Aorta (tissue), 5 donors: ENCODE measurements around the gene TPP2. TPM values are rescaled to one million over a fixed set of nuclear protein-coding genes. Genes with fewer than 3 reads are reported as not detected.
A peak's percentile ranks its signal among the peaks of the same experiment; 100 is the strongest.

Experiments
- ATAC-seq: fragments of 200-7000 bp; cut with Tn5 transposase; one replicate; pipeline ENCODE4 v1.9.1; 2022; ENCODE audit warnings: moderate library complexity; ENCODE audit not compliant: low FRiP score
- DNase-seq, 2 donors: peaks; one replicate each; pipeline ENCODE4 v3.0.0-alpha.2; 2020
- H3K27ac ChIP-seq, 2 donors: one replicate each; pipeline ENCODE4 v1.5.1; 2013; ENCODE audit warnings: low read length in 2 of 2, mild to moderate bottlenecking in 2 of 2, moderate library complexity in 2 of 2, control low read depth in 1 of 2, inconsistent platforms in 1 of 2, low read depth in 1 of 2
- H3K27me3 ChIP-seq, 2 donors: one replicate each; pipeline ENCODE4 v1.6.1; 2013; ENCODE audit warnings: control low read depth in 1 of 2, low read length in 1 of 2, mild to moderate bottlenecking in 1 of 2, moderate library complexity in 1 of 2; ENCODE audit not compliant: insufficient read depth in 2 of 2, control insufficient read depth in 1 of 2
- H3K36me3 ChIP-seq, 2 donors: one replicate each; pipeline ENCODE4 v1.6.1; 2013; ENCODE audit warnings: control low read depth in 1 of 2, low read length in 1 of 2, mild to moderate bottlenecking in 1 of 2; ENCODE audit not compliant: insufficient read depth in 2 of 2, control insufficient read depth in 1 of 2
- H3K4me1 ChIP-seq, 2 donors: one replicate each; pipeline ENCODE4 v1.6.1; 2013; ENCODE audit warnings: low read length in 2 of 2, control low read depth in 1 of 2, mild to moderate bottlenecking in 1 of 2, moderate library complexity in 1 of 2; ENCODE audit not compliant: insufficient read depth in 2 of 2, control insufficient read depth in 1 of 2
- H3K4me3 ChIP-seq, 2 donors: one replicate each; pipeline ENCODE4 v1.5.1; 2013; ENCODE audit warnings: low read length in 2 of 2, control low read depth in 1 of 2, mild to moderate bottlenecking in 1 of 2
- H3K9me3 ChIP-seq: one replicate; pipeline ENCODE4 v1.6.1; 2013; ENCODE audit warnings: mild to moderate bottlenecking, low read length; ENCODE audit not compliant: control insufficient read depth
- WGBS, 2 donors: extraction: QIAGEN DNeasy Blood & Tissue Kit; methylation state at CpG; one replicate each; pipeline ENCODE4 v1.1.7; 2013; 5-methylcytosine and 5-hydroxymethylcytosine counted together
- intact Hi-C, 2 donors: fragments of 100-400 bp; cut with DNase I; formaldehyde crosslinking; loops; one replicate each; pipeline versions ENCODE4 v1.14.2 to v1.15.0; 2022
- long read RNA-seq, 2 donors: library from polyadenylated mRNA; unstranded; transcript quantifications; one replicate each; pipeline ENCODE4 v2.0.0, GENCODE V29; 2020 to 2021
- polyA plus RNA-seq, 2 donors: library from polyadenylated mRNA; stranded (reverse); fragments of 200-250 nt; gene quantifications; one replicate each; pipeline ENCODE4 v1.2.3, GENCODE V29; 2013
- total RNA-seq, 2 donors: library from RNA; stranded (reverse); fragmentation: NEBNext Ultra II Directional; extraction: Animal tissue kit (Norgen Biotek cat#: 25700); gene quantifications; one replicate each; pipeline ENCODE4 v1.2.1, GENCODE V29; 2021
- donor health status: healthy with polysubstance abuse.
- donor health status: Bipolar disorder and iron deficiency.
- donor health status: DM: no; HTN: no; CAD: no.
- donor health status: DM: no; HTN: no; CAD: no.
- donor health status: DM: yes; HTN: yes; CAD: no.

TPP2 gene
- total RNA-seq (10 to 100 TPM; 36.9 to 44.9 TPM), polyA plus RNA-seq (10 to 100 TPM; 14.1 to 15.5 TPM)
- long read RNA-seq, donor 1, full-length matches to known transcripts: 1 of 28 reads
- long read RNA-seq, donor 1, partial matches to known transcripts: 20 of 28 reads
- long read RNA-seq, donor 1, other reads (novel, unspliced or antisense): 7 of 28 reads
- long read RNA-seq, donor 2, transcript TPP2-202 (29 exons, 3,931 nt): major isoform, 6 of 16 reads
- long read RNA-seq, donor 2, partial matches to known transcripts: 7 of 16 reads
- long read RNA-seq, donor 2, other reads (novel, unspliced or antisense): 3 of 16 reads

DNA sequence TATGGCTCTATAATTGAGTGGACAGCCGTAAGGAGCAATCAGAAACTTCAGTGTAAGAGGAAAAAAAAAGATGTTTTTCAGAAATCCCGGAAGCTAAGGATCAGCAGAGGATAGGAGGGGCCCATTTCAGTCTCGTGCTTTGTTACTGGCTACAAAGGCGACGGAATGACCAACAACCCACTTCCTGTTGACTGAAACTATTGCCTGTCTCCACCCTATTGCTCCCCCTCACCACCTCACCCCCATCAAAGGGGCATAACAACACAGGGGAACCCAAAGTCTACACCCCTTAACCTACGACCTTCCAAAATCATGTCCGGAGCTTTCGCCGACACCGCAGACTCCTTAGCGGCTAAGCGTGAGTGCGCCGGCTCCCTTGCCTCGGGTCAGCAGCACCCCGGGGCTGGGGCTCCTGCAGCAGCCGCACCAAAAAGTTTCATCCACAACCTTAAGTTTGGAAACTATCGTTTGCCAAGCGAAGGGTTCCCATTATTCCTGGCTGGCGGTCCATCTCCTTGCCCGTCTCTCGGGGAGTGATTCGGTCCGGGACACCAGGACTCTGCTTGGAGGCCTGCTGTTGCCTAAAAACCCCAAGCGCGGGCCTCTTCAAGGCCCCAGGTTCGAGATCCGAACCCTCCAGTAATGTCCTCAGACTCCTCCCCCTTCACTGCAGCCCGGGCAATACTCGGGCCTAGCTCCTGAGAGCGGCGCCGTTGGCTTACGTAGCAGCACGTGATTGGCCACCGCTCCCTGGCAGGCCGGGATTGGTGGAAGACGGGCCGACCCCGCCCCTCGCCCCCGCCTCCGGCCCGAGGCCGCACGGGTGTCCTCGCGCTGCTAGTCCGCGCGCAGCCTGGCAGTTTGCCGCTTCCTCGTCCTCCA is at the start of gene TPP2:
Gene TPP2 (plus strand): TSS at position 840 of the 882 bp plus-strand sequence. CDS start 53 bp downstream, outside the sequence.
- H3K27me3 ChIP-seq: no peaks in the 10 kb centered on the region
- no peaks in the 10 kb centered on the region for H3K9me3 ChIP-seq
- no peaks in the 10 kb centered on the region for H3K36me3 ChIP-seq
- H3K4me3 ChIP-seq: peak within 1 kb of the TSS; percentile 92 to 99
- intact Hi-C loops: loop anchor here (2.0 to 10.0 kb wide), 6 partner anchors 56 to 251 kb away; partner anchors contain the start of genes TEX30 (in 2 of the 2), BIVM (in 1 of the 2), ERCC5 (in 1 of the 2) and POGLUT2 (in 1 of the 2)
- H3K4me1 ChIP-seq: peaks cover 1 to 2% of the 10 kb centered on the region in 2 donors
- H3K27ac ChIP-seq: peak within 1 kb of the TSS; percentile 58 to 99
- WGBS, 2 donors: 0 to 1% methylated on average over 52 to 53 of the region's 53 CpGs
- peak; percentile 100 for DNase-seq
- peak; percentile 99 for ATAC-seq

DNA sequence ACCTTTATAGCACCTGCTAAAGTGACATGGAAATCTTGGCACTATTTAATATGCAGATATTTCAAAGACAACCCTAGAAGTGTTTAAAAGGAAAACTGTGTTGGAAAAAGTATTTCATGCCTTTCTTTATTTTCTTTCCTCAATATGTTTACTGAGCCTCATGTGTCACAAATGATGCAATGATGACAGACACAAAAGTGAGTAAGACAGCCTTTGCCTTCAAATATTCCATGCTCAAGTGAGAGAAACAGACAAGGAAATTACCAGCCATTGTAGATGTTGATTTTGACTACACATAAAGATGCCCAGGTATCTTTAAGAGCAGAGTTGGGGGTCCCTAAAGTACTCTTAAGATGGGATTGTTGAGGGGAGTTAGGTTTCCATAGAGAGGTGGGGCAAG is 48.0 kb upstream of the TPP2 start:
- intact Hi-C loops: no loop called here
- H3K36me3 ChIP-seq: no peaks in the 10 kb centered on the region
- peaks cover 1% of the 10 kb centered on the region for H3K9me3 ChIP-seq
- DNase-seq (no peak), ATAC-seq (no peak)
- no peak overlapping the region for H3K4me3 ChIP-seq
- H3K27ac ChIP-seq: no peak overlapping the region
- no peaks in the 10 kb centered on the region for H3K27me3 ChIP-seq
- H3K4me1 ChIP-seq: no peaks in the 10 kb centered on the region

DNA sequence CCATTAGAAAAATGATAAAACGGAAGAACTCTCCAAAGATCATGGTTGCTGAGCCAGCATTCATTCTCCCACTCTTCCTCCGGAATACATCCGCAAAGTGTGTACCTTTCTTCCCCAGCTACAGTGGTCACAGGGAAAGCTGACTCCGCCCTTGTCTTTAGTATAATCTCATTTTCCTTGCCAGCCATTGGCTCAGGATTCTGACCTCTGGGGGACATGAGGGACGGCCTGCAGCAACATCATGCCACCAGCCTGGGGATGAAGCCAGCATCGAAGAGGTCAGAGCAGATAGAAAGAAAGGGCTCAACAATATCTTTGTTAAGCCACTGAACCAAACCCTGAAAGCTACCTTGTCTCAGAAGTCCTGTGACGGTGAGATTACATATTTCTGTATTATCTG is 46.3 kb upstream of the TPP2 start:
- no peak for DNase-seq
- no peaks in the 10 kb centered on the region for H3K4me1 ChIP-seq
- no peaks in the 10 kb centered on the region for H3K27me3 ChIP-seq
- no peak overlapping the region for H3K4me3 ChIP-seq
- no peak overlapping the region for H3K27ac ChIP-seq
- intact Hi-C loops: loop anchor here (10.0 kb wide), 1 partner anchor 606 kb away; no protein-coding TSS in a partner anchor
- no peaks in the 10 kb centered on the region for H3K36me3 ChIP-seq
- 67 to 69% methylated on average over 7 of the region's 7 CpGs for WGBS, 2 donors
- ATAC-seq: no peak
- H3K9me3 ChIP-seq: peaks cover 1% of the 10 kb centered on the region

DNA sequence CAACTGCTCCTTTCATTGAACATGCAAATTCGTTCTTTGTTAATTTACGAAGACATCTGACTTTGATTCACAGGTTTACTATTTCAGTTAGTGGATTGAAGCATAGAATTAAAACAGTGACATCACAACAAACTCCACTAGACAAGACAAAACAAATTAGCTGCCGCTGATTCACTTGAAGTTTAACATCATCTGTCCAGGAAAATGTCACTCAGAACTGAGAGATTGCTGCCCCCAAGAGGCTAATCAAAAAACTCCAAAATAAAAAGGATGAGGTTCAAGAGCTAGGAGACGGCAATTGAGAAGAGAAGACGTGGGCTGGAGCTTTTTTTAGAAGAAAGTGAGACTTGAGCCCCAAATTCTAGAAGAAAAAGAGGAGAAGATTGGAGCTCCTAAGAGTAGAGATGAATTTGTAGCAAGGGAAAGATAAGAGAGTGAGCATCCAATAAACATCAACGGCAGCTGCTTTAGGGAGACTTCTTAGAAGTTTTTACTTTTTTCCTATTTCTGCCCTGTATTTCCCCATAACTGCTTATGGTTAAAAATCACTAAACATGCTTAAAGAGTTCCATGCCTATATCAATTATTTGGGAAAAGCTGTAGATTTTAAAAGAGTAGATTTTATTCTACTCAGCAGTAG is 40.8 kb upstream of the TPP2 start:
- Histone ChIP-seq H3K9me3 (no peaks in the 10 kb centered on the region), H3K27ac (no peak overlapping the region), H3K4me3 (peak overlapping the region in 1 of 2 donors; percentile 34), H3K27me3 (no peaks in the 10 kb centered on the region), H3K4me1 (no peaks in the 10 kb centered on the region), H3K36me3 (no peaks in the 10 kb centered on the region)
- WGBS, 2 donors: 33 to 34% methylated on average over 6 of the region's 6 CpGs
- ATAC-seq (no peak), DNase-seq (no peak)
- intact Hi-C loops: loop anchor here (10.0 kb wide), 1 partner anchor 611 kb away; no protein-coding TSS in a partner anchor

DNA sequence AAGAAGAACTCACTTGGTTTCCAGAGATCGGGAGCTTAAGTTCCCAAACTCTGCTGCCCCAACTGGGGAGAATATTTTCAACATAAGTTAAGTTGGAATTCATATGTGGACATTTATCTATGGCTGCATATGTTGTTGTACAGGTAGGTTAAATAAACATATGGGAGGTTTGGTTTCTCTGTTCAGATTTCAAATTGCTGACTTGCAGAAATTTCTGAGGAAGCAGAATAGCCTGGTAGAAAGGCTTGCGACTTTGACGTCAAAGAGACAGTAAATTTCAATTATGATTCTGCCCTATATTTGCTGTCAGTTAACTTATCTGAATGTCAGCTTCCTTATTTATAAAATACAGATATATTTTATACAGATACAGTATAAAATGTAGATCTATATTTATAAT is 40.0 kb upstream of the TPP2 start:
- no peaks in the 10 kb centered on the region for H3K4me1 ChIP-seq
- no peak overlapping the region for H3K27ac ChIP-seq
- no peaks in the 10 kb centered on the region for H3K36me3 ChIP-seq
- 51 to 52% methylated on average over 3 of the region's 3 CpGs for WGBS, 2 donors
- no peak overlapping the region for H3K4me3 ChIP-seq
- no peaks in the 10 kb centered on the region for H3K27me3 ChIP-seq
- intact Hi-C loops: loop anchor here (10.0 kb wide), 1 partner anchor 612 kb away; no protein-coding TSS in a partner anchor
- H3K9me3 ChIP-seq: no peaks in the 10 kb centered on the region
- DNase-seq (no peak), ATAC-seq (no peak)

DNA sequence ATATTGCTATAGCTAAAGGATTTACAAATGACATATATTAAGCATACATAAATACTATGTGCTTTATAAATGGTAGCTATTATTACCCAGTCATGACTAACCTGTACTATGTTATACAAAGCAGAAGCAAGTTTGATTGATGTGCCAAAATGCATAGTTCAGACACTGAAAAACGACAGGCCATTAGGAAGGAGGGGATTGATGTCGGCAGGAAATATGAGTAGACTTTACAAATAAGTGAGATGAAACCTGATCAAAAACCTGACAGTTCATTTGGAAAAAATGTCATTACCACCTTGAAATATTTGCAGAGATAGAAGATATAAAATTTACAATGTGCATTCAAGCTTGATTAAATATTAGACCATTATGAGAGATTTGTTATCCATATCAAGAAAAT is 38.8 kb upstream of the TPP2 start:
- H3K36me3 ChIP-seq: no peaks in the 10 kb centered on the region
- no peaks in the 10 kb centered on the region for H3K9me3 ChIP-seq
- H3K27me3 ChIP-seq: no peaks in the 10 kb centered on the region
- 32 to 35% methylated on average over 2 of the region's 2 CpGs for WGBS, 2 donors
- intact Hi-C loops: loop anchor here (10.0 kb wide), 1 partner anchor 613 kb away; no protein-coding TSS in a partner anchor
- H3K27ac ChIP-seq: no peak overlapping the region
- ATAC-seq: no peak
- DNase-seq: no peak
- H3K4me3 ChIP-seq: no peak overlapping the region
- no peaks in the 10 kb centered on the region for H3K4me1 ChIP-seq

DNA sequence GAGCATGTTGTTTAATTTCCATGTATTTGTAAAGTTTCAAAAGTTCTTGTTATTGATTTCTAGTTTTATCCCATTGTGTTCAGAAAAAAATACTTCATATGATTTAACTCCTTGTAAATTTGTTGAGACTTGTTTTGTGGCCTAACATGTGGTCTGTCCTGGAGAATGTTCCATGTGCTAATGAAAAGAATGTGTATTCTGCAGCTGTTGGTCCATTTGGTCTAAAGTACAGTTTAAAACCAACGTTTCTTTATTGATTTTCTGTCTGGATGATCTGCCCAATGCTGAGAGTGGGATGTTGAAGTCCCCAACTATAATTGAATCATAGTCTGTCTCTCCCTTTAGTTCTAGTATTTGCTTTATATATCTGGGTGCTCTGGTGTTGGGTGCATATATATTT is 34.9 kb upstream of the TPP2 start:
- no peaks in the 10 kb centered on the region for H3K9me3 ChIP-seq
- ATAC-seq (no peak), DNase-seq (no peak)
- intact Hi-C loops: no loop called here
- 42 to 51% methylated on average over 1 of the region's 1 CpG for WGBS, 2 donors
- H3K27me3 ChIP-seq: no peaks in the 10 kb centered on the region
- no peaks in the 10 kb centered on the region for H3K36me3 ChIP-seq
- H3K27ac ChIP-seq: no peak overlapping the region
- H3K4me3 ChIP-seq: no peak overlapping the region
- no peaks in the 10 kb centered on the region for H3K4me1 ChIP-seq

DNA sequence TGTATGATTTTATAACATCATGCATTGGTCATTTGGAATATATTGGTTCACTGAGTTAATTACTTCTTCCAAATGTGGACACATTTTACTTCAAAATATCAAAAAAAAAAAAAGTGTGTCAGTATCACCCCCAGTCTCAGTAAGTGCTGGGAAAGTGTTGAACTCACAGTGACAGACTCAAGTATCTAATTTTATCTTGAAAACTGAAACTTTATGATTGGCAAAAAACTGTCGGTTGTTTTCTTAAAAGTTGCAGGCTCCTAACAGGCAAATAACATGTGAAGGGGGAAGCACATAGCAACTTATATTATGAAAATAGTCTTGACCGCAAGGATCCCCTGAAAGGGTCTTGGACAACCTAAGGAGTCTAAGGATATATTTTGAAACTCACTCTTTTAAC is 33.5 kb upstream of the TPP2 start:
- no peaks in the 10 kb centered on the region for H3K9me3 ChIP-seq
- no peak for DNase-seq
- no peaks in the 10 kb centered on the region for H3K36me3 ChIP-seq
- WGBS, 2 donors: 74 to 87% methylated on average over 2 of the region's 2 CpGs
- intact Hi-C loops: no loop called here
- H3K4me3 ChIP-seq: no peak overlapping the region
- H3K27ac ChIP-seq: no peak overlapping the region
- H3K4me1 ChIP-seq: no peaks in the 10 kb centered on the region
- no peaks in the 10 kb centered on the region for H3K27me3 ChIP-seq
- no peak for ATAC-seq
